MG63 (cell line): ENCODE results near the gene CTNS. TPM values are rescaled to one million over a fixed set of nuclear protein-coding genes. Genes with fewer than 3 reads are reported as not detected.

Experiments used
- total RNA-seq: library from RNA; depleted of rRNA; stranded (reverse); fragments of >200 nt; shearing (Covaris generic); gene quantifications from 2 replicates; pipeline ENCODE4 v1.2.3, GENCODE V29; 2014; ENCODE audit warnings: low replicate concordance; rRNA removed

The CTNS gene
- total RNA-seq, 1 experiment from 2014 or later, result 2.2 TPM

Other genes with a start within 250 kb of the CTNS start
- not detected in 2 replicates for gene OR1E1, start 238.3 kb upstream of the CTNS start, total RNA-seq
- not detected in 2 replicates for gene OR3A3, start 225.4 kb upstream of the CTNS start, total RNA-seq
- not detected in 2 replicates for gene OR1E2, start 202.9 kb upstream of the CTNS start, total RNA-seq
- not detected in 2 replicates for gene SPATA22, start 164.9 kb upstream of the CTNS start, total RNA-seq
- 0.30 TPM in 1 of 2 replicates, not detected in the other for gene ASPA, start 160.8 kb upstream of the CTNS start, total RNA-seq
- gene TRPV3, start 78.9 kb upstream of the CTNS start, total RNA-seq, result 0.07 TPM in 1 of 2 replicates, not detected in the other
- gene TRPV1, start 27.3 kb upstream of the CTNS start, total RNA-seq, result 0.10 TPM in 1 of 2 replicates, not detected in the other
- gene SHPK, start 510 bp upstream of the CTNS start, total RNA-seq, result 2.9 and 3.8 TPM in 2 replicates
- 63.4 and 127 TPM in 2 replicates for gene TAX1BP3, start 31.8 kb downstream of the CTNS start, total RNA-seq
- 2.4 and 23.4 TPM in 2 replicates for gene EMC6, start 32.1 kb downstream of the CTNS start, total RNA-seq
- 12.0 and 12.3 TPM in 2 replicates for gene P2RX5, start 59.4 kb downstream of the CTNS start, total RNA-seq
- 6.9 and 13.0 TPM in 2 replicates for gene HASPIN, start 87.1 kb downstream of the CTNS start, total RNA-seq
- gene ITGAE, start 164.4 kb downstream of the CTNS start, total RNA-seq, result 8.4 and 16.9 TPM in 2 replicates
- 6.6 and 10.2 TPM in 2 replicates for gene NCBP3, start 209.5 kb downstream of the CTNS start, total RNA-seq